ENCODE results near the gene ZNF136.

ZNF136 gene

GRCh38 chr19:12194827-12195731 is 32.2 kb downstream of the ZNF136 start:
- DNase-seq (ENCODE audit: low read depth in 3 of 3), result peak; percentile 55 to 75 (median 64)

- DNase-seq (ENCODE audit: low read depth in 3 of 3), result no peak
Observed at GRCh38 chr19:12198136-12198535, 35.2 kb downstream of the ZNF136 start.

- DNase-seq (ENCODE audit: low read depth in 3 of 3), result no peak
Observed at GRCh38 chr19:12199757-12200419, 37.0 kb downstream of the ZNF136 start.

DNA sequence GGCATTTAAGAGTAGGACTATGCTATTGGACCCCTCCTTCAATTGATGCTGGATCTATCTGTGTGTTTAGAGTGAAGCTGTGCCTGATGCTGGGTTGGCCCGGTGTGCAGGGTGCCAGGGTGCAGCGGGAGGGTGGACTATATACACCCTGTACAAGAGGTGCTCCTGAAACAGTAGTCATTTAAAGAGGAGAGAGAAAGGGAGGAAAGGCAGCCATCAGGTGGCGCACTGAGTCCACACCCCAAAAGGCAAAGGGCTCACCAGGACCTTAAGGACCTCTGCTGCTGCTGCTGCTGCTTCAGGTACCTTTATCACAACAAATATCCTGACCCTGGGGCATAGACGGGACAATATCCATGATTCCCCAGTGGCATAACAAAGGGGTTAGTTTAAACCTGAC is 39.4 kb downstream of the ZNF136 start:
- peak; percentile 23 to 50 (median 30) for DNase-seq (ENCODE audit: low read depth in 3 of 3)

DNA sequence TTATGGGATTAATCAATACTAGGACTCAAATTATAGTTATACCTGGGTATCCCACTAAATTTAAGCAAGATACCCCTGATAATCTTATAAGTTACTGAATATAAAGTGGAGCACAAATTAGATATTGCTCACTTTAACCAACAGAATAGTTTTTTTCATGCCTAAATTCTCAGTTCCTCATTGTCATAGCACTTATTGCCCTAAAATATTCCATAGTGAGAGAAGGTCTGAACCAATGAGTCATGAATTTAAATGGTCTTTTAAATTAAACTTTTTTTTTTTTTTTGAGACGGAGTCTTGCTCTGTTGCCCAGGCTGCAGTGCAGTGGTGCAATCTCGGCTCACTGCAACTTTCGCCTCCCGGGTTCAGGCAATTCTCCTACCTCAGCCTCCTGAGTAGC is 42.4 kb downstream of the ZNF136 start:
- no peak for DNase-seq (ENCODE audit: low read depth in 3 of 3)

DNA sequence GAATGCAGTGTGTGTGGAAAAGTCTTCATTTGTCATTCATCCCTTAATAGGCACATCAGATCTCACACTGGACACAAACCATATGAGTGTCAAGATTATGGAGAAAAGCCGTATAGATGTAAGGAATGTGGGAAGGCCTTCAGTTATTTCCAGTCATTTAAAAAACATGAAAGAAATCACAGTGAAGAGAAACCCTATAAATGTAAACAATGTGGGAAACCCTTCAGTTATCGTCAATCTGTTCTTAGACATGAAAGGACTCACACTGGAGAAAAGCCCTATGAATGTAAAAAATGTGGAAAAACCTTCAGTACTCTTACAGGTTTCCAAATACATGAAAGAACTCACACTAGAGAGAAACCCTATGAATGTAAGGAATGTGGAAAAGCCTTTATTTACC is 45.3 kb downstream of the ZNF136 start:
- no peak for DNase-seq (ENCODE audit: low read depth in 3 of 3)

- no peak for DNase-seq (ENCODE audit: low read depth in 3 of 3)
Observed at GRCh38 chr19:12217332-12217731, 54.4 kb downstream of the ZNF136 start.

- DNase-seq (ENCODE audit: low read depth in 3 of 3), result no peak
Observed at GRCh38 chr19:12222980-12223630, 60.2 kb downstream of the ZNF136 start.

- no peak for DNase-seq (ENCODE audit: low read depth in 3 of 3)
Observed at GRCh38 chr19:12224676-12225075, 61.8 kb downstream of the ZNF136 start.

DNA sequence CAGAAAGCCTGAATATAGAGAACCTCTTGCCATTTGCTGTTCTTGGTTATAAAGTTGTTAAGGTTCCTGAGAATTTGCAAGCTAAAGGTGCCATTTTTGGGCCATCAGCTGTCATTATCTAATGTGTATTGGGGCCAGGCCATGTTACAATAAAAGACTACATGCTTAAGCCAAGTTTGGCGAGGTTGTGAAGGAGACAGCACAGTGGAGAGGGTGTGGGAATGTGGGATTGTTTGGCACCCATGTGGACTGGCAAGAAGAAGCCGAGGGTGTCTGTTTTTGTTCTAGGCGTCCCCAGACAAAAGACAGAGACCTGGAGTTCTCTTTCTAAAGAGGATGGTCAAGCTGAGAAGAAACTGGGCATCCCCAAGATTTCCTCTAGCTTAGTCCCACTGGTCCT is 67.1 kb downstream of the ZNF136 start:
- DNase-seq (ENCODE audit: low read depth in 3 of 3), result no peak

DNA sequence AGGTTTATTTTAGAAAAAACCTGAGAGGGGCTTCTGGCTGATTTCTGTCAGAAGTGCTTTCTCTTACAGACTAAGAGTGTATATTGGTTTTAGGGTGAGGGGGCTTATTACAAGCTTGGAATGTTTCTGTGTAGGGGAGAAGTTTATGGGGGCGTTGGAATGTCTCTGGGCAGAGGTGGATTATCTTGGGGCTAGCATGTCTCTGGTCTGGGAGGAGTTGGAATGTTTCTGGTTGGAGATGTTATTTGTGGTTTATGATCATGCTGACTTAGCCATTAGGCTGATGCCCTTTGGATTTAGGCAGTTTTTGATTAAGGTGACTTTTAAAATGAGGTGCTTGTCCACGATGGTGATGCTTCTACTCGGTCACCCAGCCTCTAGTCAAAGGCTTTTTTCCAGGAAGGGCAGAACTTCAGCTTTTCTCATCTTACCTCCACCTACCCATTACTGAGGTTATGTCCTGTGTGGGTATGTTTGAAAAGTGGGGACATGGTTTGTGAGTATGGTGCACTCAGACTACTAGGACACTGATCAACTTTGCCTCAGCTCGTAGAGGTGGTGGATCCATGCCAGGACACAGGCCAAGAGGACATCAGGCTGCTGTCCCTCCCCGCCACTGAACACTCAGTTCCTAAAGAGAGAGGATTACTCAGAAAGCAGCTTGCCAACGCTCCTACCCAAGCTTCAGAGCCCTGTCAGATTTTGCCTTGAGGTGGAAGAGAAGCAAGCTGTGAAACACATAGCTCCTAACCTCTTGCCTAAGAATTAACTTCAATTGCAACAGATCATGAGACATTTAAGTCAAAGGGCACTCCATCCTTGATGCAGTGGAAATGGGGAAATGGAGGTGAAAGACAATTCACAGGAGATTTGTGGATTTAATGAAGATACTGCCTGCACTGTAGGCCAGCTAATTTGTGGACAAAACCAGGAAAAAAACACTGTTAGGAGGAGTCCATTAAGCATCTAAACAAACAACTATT is 68.1 kb downstream of the ZNF136 start:
- DNase-seq (ENCODE audit: low read depth in 3 of 3), result no peak

DNA sequence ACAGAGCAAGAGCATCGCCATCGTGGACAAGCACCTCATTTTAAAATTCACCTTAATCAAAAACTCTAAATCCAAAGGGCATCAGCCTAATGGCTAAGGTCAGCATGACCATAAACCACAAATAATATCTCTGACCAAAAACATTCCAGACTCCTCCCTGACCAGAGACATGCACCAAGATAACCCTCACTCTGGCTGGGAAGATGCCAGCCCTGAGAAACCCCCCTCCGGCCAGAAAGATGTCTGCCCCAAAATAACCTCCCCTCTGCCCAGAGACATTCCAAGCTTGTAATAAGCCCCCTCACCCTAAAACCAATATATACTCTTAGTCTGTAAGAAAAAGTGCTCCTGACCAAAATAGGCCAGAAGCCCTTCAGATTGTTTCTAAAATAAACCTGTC is 70.1 kb downstream of the ZNF136 start:
- DNase-seq (ENCODE audit: low read depth in 3 of 3), result no peak

- no peak for DNase-seq (ENCODE audit: low read depth in 3 of 3)
Observed at GRCh38 chr19:12237143-12237839, 74.4 kb downstream of the ZNF136 start.

Measured in stimulated activated CD4-positive, alpha-beta T cell treated with anti-CD3 and anti-CD28 coated beads, TNF-alpha, amount 100 ng/mL, for 24 hours (primary cell).